Osteoblast (primary cell): ENCODE results near the gene SNED1. TPM values are rescaled to one million over a fixed set of nuclear protein-coding genes. Genes with fewer than 3 reads are reported as not detected.
A peak's percentile ranks its signal among the peaks of the same experiment; 100 is the strongest.

Source experiments
- DNase-seq: peaks from one replicate; pipeline ENCODE4 v3.0.0; 2011; ENCODE audit warnings: low spot score, mixed read lengths; ENCODE audit not compliant: insufficient read length; ENCODE audit errors: missing footprints
- H2AFZ ChIP-seq: 2 replicates; pipeline ENCODE4 v1.6.0; 2011; ENCODE audit warnings: mild to moderate bottlenecking, low read length
- H3K27ac ChIP-seq: 2 replicates; pipeline ENCODE4 v1.5.1; 2011; ENCODE audit warnings: mild to moderate bottlenecking, low read depth, low read length, moderate library complexity
- H3K27me3 ChIP-seq: 2 replicates; pipeline ENCODE4 v1.6.0; 2012; ENCODE audit warnings: mild to moderate bottlenecking, control low read depth, inconsistent platforms, low read length, moderate library complexity; ENCODE audit not compliant: insufficient read depth
- H3K36me3 ChIP-seq: 2 replicates; pipeline ENCODE4 v1.5.1; 2011; ENCODE audit warnings: mild to moderate bottlenecking, low read length, control low read depth, moderate library complexity; ENCODE audit not compliant: insufficient read depth
- H3K4me1 ChIP-seq: 2 replicates; pipeline ENCODE4 v1.5.1; 2011; ENCODE audit warnings: mild to moderate bottlenecking, low read length, control low read depth, moderate library complexity; ENCODE audit not compliant: insufficient read depth
- H3K4me2 ChIP-seq: 2 replicates; pipeline ENCODE4 v1.6.0; 2011; ENCODE audit warnings: mild to moderate bottlenecking, low read length; ENCODE audit not compliant: insufficient read depth
- H3K4me3 ChIP-seq: fragments of 200-600 bp; sonication (generic); 3 replicates; pipeline ENCODE4 v1.5.1; 2012; ENCODE audit warnings: mild to moderate bottlenecking, low read length, inconsistent platforms; ENCODE audit not compliant: insufficient read depth
- H3K79me2 ChIP-seq: 2 replicates; pipeline ENCODE4 v1.6.0; 2012; ENCODE audit warnings: mild to moderate bottlenecking, low read length, control low read depth, inconsistent platforms; ENCODE audit not compliant: insufficient read depth
- H3K9me3 ChIP-seq: 2 replicates; pipeline ENCODE4 v1.5.1; 2011; ENCODE audit warnings: low read depth, low read length, control low read depth
- H4K20me1 ChIP-seq: 2 replicates; pipeline ENCODE4 v1.6.0; 2012; ENCODE audit warnings: mild to moderate bottlenecking, low read length, control low read depth; ENCODE audit not compliant: insufficient read depth
- CTCF ChIP-seq: IDR thresholded peaks from 2 replicates; pipeline ENCODE4 v1.5.1; 2011; ENCODE audit warnings: mild to moderate bottlenecking, low read depth, low read length, moderate library complexity; ENCODE audit errors: extremely low read depth
- total RNA-seq: library from RNA; depleted of rRNA; stranded (reverse); fragments of >200 nt; gene quantifications from 2 replicates; pipeline ENCODE4 v1.2.3, GENCODE V29; 2012

The SNED1 gene
- total RNA-seq, 1 donor = 94.8 TPM

GRCh38 chr2:241070811-241071676 lies 72.6 kb downstream of the SNED1 start:
- H3K27ac ChIP-seq = no peak overlapping the region
- no peaks in the 10 kb centered on the region for H3K27me3 ChIP-seq
- H3K4me2 ChIP-seq = no peak overlapping the region
- H2AFZ ChIP-seq = no peak overlapping the region
- no peak overlapping the region for H3K4me3 ChIP-seq
- no peaks in the 10 kb centered on the region for H3K4me1 ChIP-seq
- no peaks in the 10 kb centered on the region for H3K79me2 ChIP-seq
- peaks cover 28% of the 10 kb centered on the region for H3K36me3 ChIP-seq
- DNase-seq = peak; percentile 70
- peaks cover 13% of the 10 kb centered on the region for H4K20me1 ChIP-seq
- no peaks in the 10 kb centered on the region for H3K9me3 ChIP-seq
- no peak for TF ChIP-seq CTCF

GRCh38 chr2:241071677-241072111 lies 73.3 kb downstream of the SNED1 start:
- H3K4me1 ChIP-seq = no peaks in the 10 kb centered on the region
- no peak overlapping the region for H3K4me3 ChIP-seq
- H4K20me1 ChIP-seq = peaks cover 10% of the 10 kb centered on the region
- no peaks in the 10 kb centered on the region for H3K27me3 ChIP-seq
- peaks cover 28% of the 10 kb centered on the region for H3K36me3 ChIP-seq
- no peaks in the 10 kb centered on the region for H3K9me3 ChIP-seq
- H3K4me2 ChIP-seq = no peak overlapping the region
- DNase-seq = no peak
- no peak for TF ChIP-seq CTCF
- no peaks in the 10 kb centered on the region for H3K79me2 ChIP-seq
- H3K27ac ChIP-seq = no peak overlapping the region
- H2AFZ ChIP-seq = no peak overlapping the region

DNA sequence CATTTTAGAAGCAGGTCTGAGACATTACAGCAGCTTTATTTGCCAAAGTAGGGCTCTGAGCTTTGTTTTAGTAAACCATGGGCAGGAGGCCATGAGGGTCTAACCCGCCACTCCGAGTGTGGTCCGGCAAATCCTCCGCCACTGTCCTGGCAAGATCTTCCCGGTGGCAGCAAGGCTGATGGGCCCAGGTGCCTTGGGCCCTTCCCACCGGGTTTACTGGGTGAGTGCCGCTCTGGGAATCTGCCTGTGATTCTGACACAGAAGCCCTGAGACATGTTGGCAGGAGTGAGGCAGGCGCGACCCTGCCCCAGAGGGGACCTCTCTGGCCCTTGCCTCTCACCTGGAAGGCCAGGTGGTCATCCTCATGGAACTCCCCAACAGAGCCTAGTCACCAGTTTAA lies 73.7 kb downstream of the SNED1 start:
- peak; percentile 58 for DNase-seq
- TF ChIP-seq CTCF = no peak
- H3K4me1 ChIP-seq = no peaks in the 10 kb centered on the region
- no peak overlapping the region for H3K4me2 ChIP-seq
- H3K27ac ChIP-seq = no peak overlapping the region
- H3K79me2 ChIP-seq = no peaks in the 10 kb centered on the region
- no peaks in the 10 kb centered on the region for H3K27me3 ChIP-seq
- H3K36me3 ChIP-seq = peaks cover 28% of the 10 kb centered on the region
- H3K4me3 ChIP-seq = no peak overlapping the region
- H3K9me3 ChIP-seq = no peaks in the 10 kb centered on the region
- no peak overlapping the region for H2AFZ ChIP-seq
- H4K20me1 ChIP-seq = peaks cover 9% of the 10 kb centered on the region

GRCh38 chr2:241072553-241073165 lies 74.2 kb downstream of the SNED1 start:
- H4K20me1 ChIP-seq = peaks cover 5% of the 10 kb centered on the region
- H3K27me3 ChIP-seq = no peaks in the 10 kb centered on the region
- H3K4me2 ChIP-seq = no peak overlapping the region
- no peaks in the 10 kb centered on the region for H3K79me2 ChIP-seq
- no peaks in the 10 kb centered on the region for H3K4me1 ChIP-seq
- DNase-seq = peak; percentile 70
- TF ChIP-seq CTCF = no peak
- no peak overlapping the region for H3K4me3 ChIP-seq
- peaks cover 28% of the 10 kb centered on the region for H3K36me3 ChIP-seq
- no peaks in the 10 kb centered on the region for H3K9me3 ChIP-seq
- no peak overlapping the region for H3K27ac ChIP-seq
- H2AFZ ChIP-seq = no peak overlapping the region
